RWPE2 (cell line): ENCODE measurements around the gene THSD7A.

ENCODE experiments used
- ATAC-seq: fragments of 200-7000 bp; cut with Tn5 transposase; 3 replicates; pipeline ENCODE4 v1.9.1; 2021; ENCODE audit warnings: low read depth
- DNase-seq: peaks from one replicate; pipeline ENCODE4 v3.0.0-alpha.2; 2020; ENCODE audit warnings: low spot score
- H3K27ac ChIP-seq: fragments of 450-650 bp; 2 replicates; pipeline ENCODE4 v1.5.1; 2017; ENCODE audit warnings: mild to moderate bottlenecking; ENCODE audit not compliant: poor library complexity, severe bottlenecking
- H3K27me3 ChIP-seq: fragments of 250-450 bp; sonication (Bioruptor Pico); 2 replicates; pipeline ENCODE4 v1.5.1; 2021; ENCODE audit warnings: mild to moderate bottlenecking, moderate library complexity; ENCODE audit not compliant: insufficient read depth, poor library complexity, severe bottlenecking
- H3K36me3 ChIP-seq: fragments of 250-450 bp; sonication (Bioruptor Pico); 2 replicates; pipeline ENCODE4 v1.5.1; 2020; ENCODE audit warnings: low read depth, mild to moderate bottlenecking, moderate library complexity
- H3K4me1 ChIP-seq: fragments of 250-450 bp; sonication (Bioruptor Pico); 2 replicates; pipeline ENCODE4 v1.5.1; 2021; ENCODE audit warnings: mild to moderate bottlenecking, moderate library complexity; ENCODE audit not compliant: insufficient read depth, poor library complexity, severe bottlenecking
- H3K4me3 ChIP-seq: fragments of 250-450 bp; sonication (Bioruptor Pico); 2 replicates; pipeline ENCODE4 v1.5.1; 2021; ENCODE audit warnings: mild to moderate bottlenecking, moderate library complexity; ENCODE audit not compliant: severe bottlenecking
- H3K9me3 ChIP-seq: fragments of 250-450 bp; sonication (Bioruptor Pico); 2 replicates; pipeline ENCODE4 v1.5.1; 2021; ENCODE audit warnings: mild to moderate bottlenecking, moderate library complexity; ENCODE audit not compliant: severe bottlenecking
- TF ChIP-seq, protein P1 (sequence below): fragments of 450-650 bp; IDR thresholded peaks from one replicate; pipeline ENCODE4 v1.5.1; 2017; ENCODE audit warnings: mild to moderate bottlenecking, moderate library complexity; ENCODE audit not compliant: poor library complexity, severe bottlenecking

Gene THSD7A

GRCh38 chr7:11376529-11376928, 455.5 kb downstream of the THSD7A start:
- no peaks in the 10 kb centered on the region for H3K4me1 ChIP-seq
- no peak for DNase-seq
- ATAC-seq: no peak
- H3K4me3 ChIP-seq: no peak overlapping the region
- no peaks in the 10 kb centered on the region for H3K36me3 ChIP-seq
- peaks cover 38% of the 10 kb centered on the region for H3K27me3 ChIP-seq
- no peaks in the 10 kb centered on the region for H3K9me3 ChIP-seq
- TF ChIP-seq, protein P1, sequence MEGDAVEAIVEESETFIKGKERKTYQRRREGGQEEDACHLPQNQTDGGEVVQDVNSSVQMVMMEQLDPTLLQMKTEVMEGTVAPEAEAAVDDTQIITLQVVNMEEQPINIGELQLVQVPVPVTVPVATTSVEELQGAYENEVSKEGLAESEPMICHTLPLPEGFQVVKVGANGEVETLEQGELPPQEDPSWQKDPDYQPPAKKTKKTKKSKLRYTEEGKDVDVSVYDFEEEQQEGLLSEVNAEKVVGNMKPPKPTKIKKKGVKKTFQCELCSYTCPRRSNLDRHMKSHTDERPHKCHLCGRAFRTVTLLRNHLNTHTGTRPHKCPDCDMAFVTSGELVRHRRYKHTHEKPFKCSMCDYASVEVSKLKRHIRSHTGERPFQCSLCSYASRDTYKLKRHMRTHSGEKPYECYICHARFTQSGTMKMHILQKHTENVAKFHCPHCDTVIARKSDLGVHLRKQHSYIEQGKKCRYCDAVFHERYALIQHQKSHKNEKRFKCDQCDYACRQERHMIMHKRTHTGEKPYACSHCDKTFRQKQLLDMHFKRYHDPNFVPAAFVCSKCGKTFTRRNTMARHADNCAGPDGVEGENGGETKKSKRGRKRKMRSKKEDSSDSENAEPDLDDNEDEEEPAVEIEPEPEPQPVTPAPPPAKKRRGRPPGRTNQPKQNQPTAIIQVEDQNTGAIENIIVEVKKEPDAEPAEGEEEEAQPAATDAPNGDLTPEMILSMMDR: no peak
- H3K27ac ChIP-seq: no peak overlapping the region

DNA sequence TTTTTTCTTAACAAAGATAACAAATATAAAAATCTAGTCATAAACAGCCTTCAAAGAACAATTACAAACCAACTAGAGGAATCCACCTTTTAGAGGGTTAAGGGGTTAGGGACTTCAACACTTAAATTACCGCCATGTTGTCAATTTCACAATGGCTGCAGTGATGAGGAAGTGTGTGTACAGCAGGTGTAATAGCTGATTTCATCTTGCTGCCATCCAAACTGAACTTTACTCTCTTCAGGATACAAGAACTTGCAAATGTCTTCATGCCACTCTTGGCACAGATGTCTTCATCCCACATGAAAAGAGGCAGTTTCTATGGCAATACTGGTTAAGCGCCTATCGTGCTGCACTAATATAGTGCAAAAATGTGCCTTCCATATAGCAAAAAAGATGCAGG, 457.4 kb downstream of the THSD7A start:
- ATAC-seq (no peak), DNase-seq (no peak)
- Histone ChIP-seq H3K36me3 (no peaks in the 10 kb centered on the region), H3K9me3 (no peaks in the 10 kb centered on the region), H3K27ac (no peak overlapping the region), H3K27me3 (peaks cover 33% of the 10 kb centered on the region), H3K4me3 (no peak overlapping the region), H3K4me1 (no peaks in the 10 kb centered on the region)
- TF ChIP-seq, protein P1: no peak

GRCh38 chr7:11373546-11374142, 458.4 kb downstream of the THSD7A start:
- no peaks in the 10 kb centered on the region for H3K9me3 ChIP-seq
- no peak for ATAC-seq

GRCh38 chr7:11369696-11370095, 462.3 kb downstream of the THSD7A start:
- H3K4me3 ChIP-seq: no peak overlapping the region
- H3K9me3 ChIP-seq: no peaks in the 10 kb centered on the region
- H3K36me3 ChIP-seq: no peaks in the 10 kb centered on the region
- no peaks in the 10 kb centered on the region for H3K4me1 ChIP-seq
- ATAC-seq: no peak
- TF ChIP-seq, protein P1: no peak
- no peak overlapping the region for H3K27ac ChIP-seq
- no peak for DNase-seq
- H3K27me3 ChIP-seq: peaks cover 17% of the 10 kb centered on the region

More at GRCh38 chr7:11373546-11374142, 458.4 kb downstream of the THSD7A start:
- no peaks in the 10 kb centered on the region for H3K4me1 ChIP-seq
- no peak overlapping the region for H3K4me3 ChIP-seq
- peaks cover 33% of the 10 kb centered on the region for H3K27me3 ChIP-seq
- TF ChIP-seq, protein P1: peak; percentile 73
- H3K27ac ChIP-seq: no peak overlapping the region
- no peak for DNase-seq
- no peaks in the 10 kb centered on the region for H3K36me3 ChIP-seq

GRCh38 chr7:11366118-11366517, 465.9 kb downstream of the THSD7A start:
- Histone ChIP-seq H3K9me3 (no peaks in the 10 kb centered on the region), H3K4me1 (no peaks in the 10 kb centered on the region), H3K4me3 (no peak overlapping the region), H3K36me3 (no peaks in the 10 kb centered on the region), H3K27me3 (peaks cover 6% of the 10 kb centered on the region), H3K27ac (no peak overlapping the region)
- no peak for DNase-seq
- no peak for ATAC-seq
- TF ChIP-seq, protein P1: no peak
